Esophagus squamous epithelium (tissue), 5 donors: ENCODE data around the gene ADGRF3. TPM values are rescaled to one million over a fixed set of nuclear protein-coding genes. Genes with fewer than 3 reads are reported as not detected.
A peak's percentile ranks its signal among the peaks of the same experiment; 100 is the strongest.

Experiments used
- DNase-seq: peaks from one replicate; lab custom pipeline; 2025; lab: John Stamatoyannopoulos, UW
- H3K27ac ChIP-seq, 4 donors: fragments of 200-600 bp; sonication (generic); one replicate each; pipeline ENCODE4 v1.5.1; 2016 to 2019; ENCODE audit warnings: mild to moderate bottlenecking in 1 of 4
- H3K27me3 ChIP-seq, 4 donors: fragments of 200-600 bp; sonication (generic); 1 replicate in 3 of 4; 2 replicates in 1 of 4; pipeline versions ENCODE4 v1.5.1 to v1.6.0; 2017 to 2021; ENCODE audit warnings: antibody characterized with exemption in 1 of 4
- H3K36me3 ChIP-seq, 3 donors: fragments of 200-600 bp; sonication (generic); one replicate each; pipeline ENCODE4 v1.5.1; 2016 to 2019
- H3K4me1 ChIP-seq, 3 donors: fragments of 200-600 bp; sonication (generic); one replicate each; pipeline ENCODE4 v1.5.1; 2017 to 2019
- H3K4me3 ChIP-seq, 4 donors: fragments of 200-600 bp; sonication (generic); 1 replicate in 3 of 4; 2 replicates in 1 of 4; pipeline ENCODE4 v1.5.1; 2016 to 2019; ENCODE audit warnings: mild to moderate bottlenecking in 2 of 4, moderate library complexity in 1 of 4
- H3K9me3 ChIP-seq, 3 donors: fragments of 200-600 bp; sonication (generic); one replicate each; pipeline ENCODE4 v1.5.1; 2016 to 2019
- CTCF ChIP-seq, 6 experiments: fragments of 450-650 bp in 4 of 6; fragments of 200-600 bp in 2 of 6; sonication (generic) in 2 of 6; IDR thresholded peaks; one replicate each; pipeline ENCODE4 v1.5.1; 2016 to 2019; ENCODE audit warnings: antibody characterized with exemption in 6 of 6, mild to moderate bottlenecking in 4 of 6, moderate library complexity in 4 of 6
- POLR2A ChIP-seq, 4 donors: fragments of 450-650 bp; IDR thresholded peaks; one replicate each; pipeline ENCODE4 v1.6.1; 2017; ENCODE audit warnings: antibody characterized with exemption in 4 of 4, mild to moderate bottlenecking in 4 of 4, moderate library complexity in 3 of 4
- WGBS, 2 donors: methylation state at CpG; one replicate each; pipeline ENCODE4 v1.1.5; 2018; 5-methylcytosine and 5-hydroxymethylcytosine counted together
- intact Hi-C: fragments of 100-400 bp; cut with DNase I; formaldehyde crosslinking; loops from one replicate; pipeline ENCODE4 v1.15.0; 2022
- total RNA-seq, 4 donors: library from RNA; depleted of rRNA; stranded (reverse); fragments of >200 nt; gene quantifications; one replicate each; pipeline ENCODE4 v1.1.0, GENCODE V29; 2016
- donor health status: DM: yes; HTN: yes; CAD: no.

ADGRF3 gene
- total RNA-seq, 4 donors from 2014 or later, result 0.41 TPM; not detected in 3

- Histone ChIP-seq H3K4me3 (no peak overlapping the region), H3K4me1 (peaks cover 0 to 12% (median 0%) of the 10 kb centered on the region in 3 donors), H3K9me3 (no peaks in the 10 kb centered on the region), H3K36me3 (peaks cover 8 to 100% (median 47%) of the 10 kb centered on the region in 3 donors), H3K27ac (no peak overlapping the region), H3K27me3 (no peaks in the 10 kb centered on the region)
- DNase-seq, result no peak
- WGBS, 2 donors, result 80 to 86% methylated on average over 3 of the region's 3 CpGs
- intact Hi-C loops, result no loop called here
- no peak for TF ChIP-seq POLR2A (IDR thresholded peaks at IDR 0.05)
- TF ChIP-seq CTCF (IDR thresholded peaks at IDR 0.05), result no peak
Measured at GRCh38 chr2:26284132-26284531, 62.5 kb downstream of the ADGRF3 start.

GRCh38 chr2:26283606-26284005, 63.0 kb downstream of the ADGRF3 start:
- Histone ChIP-seq H3K27me3 (no peaks in the 10 kb centered on the region), H3K4me1 (peaks cover 0 to 12% (median 0%) of the 10 kb centered on the region in 3 donors), H3K36me3 (peaks cover 14 to 100% (median 48%) of the 10 kb centered on the region in 3 donors), H3K9me3 (no peaks in the 10 kb centered on the region), H3K27ac (peak overlapping the region in 2 of 4 donors; percentile 2 to 15), H3K4me3 (no peak overlapping the region)
- TF ChIP-seq POLR2A (IDR thresholded peaks at IDR 0.05), result no peak
- TF ChIP-seq CTCF (IDR thresholded peaks at IDR 0.05), result no peak
- intact Hi-C loops, result no loop called here
- DNase-seq, result no peak
- WGBS, 2 donors, result 72 to 88% methylated on average over 2 of the region's 2 CpGs

- WGBS, 2 donors, result 46% methylated on average over 2 of the region's 2 CpGs
- H3K27me3 ChIP-seq, result no peaks in the 10 kb centered on the region
- peaks cover 0 to 12% (median 0%) of the 10 kb centered on the region in 3 donors for H3K4me1 ChIP-seq
- no peak overlapping the region for H3K4me3 ChIP-seq
- no peaks in the 10 kb centered on the region for H3K9me3 ChIP-seq
- peaks cover 13 to 95% (median 53%) of the 10 kb centered on the region in 3 donors for H3K36me3 ChIP-seq
- H3K27ac ChIP-seq, result peak overlapping the region in 2 of 4 donors; percentile 30 to 61
- intact Hi-C loops, result no loop called here
- TF ChIP-seq CTCF (IDR thresholded peaks at IDR 0.05), result no peak
- no peak for TF ChIP-seq POLR2A (IDR thresholded peaks at IDR 0.05)
- DNase-seq, result no peak
Measured at GRCh38 chr2:26281226-26281625, 65.4 kb downstream of the ADGRF3 start.

GRCh38 chr2:26279886-26280285, 66.7 kb downstream of the ADGRF3 start:
- 90% methylated on average over 3 of the region's 3 CpGs for WGBS, 2 donors
- TF ChIP-seq POLR2A (IDR thresholded peaks at IDR 0.05), result no peak
- TF ChIP-seq CTCF (IDR thresholded peaks at IDR 0.05), result no peak

GRCh38 chr2:26276484-26277227, 69.9 kb downstream of the ADGRF3 start:
- no peaks in the 10 kb centered on the region for H3K27me3 ChIP-seq
- peak overlapping the region in 2 of 4 donors; percentile 77 to 86 for H3K27ac ChIP-seq
- TF ChIP-seq CTCF (IDR thresholded peaks at IDR 0.05) (no peak), POLR2A (IDR thresholded peaks at IDR 0.05) (no peak)
- no peaks in the 10 kb centered on the region for H3K9me3 ChIP-seq
- H3K4me1 ChIP-seq, result peaks cover 13 to 46% (median 28%) of the 10 kb centered on the region in 3 donors
- DNase-seq, result no peak
- peaks cover 13 to 61% (median 36%) of the 10 kb centered on the region in 3 donors for H3K36me3 ChIP-seq
- no peak overlapping the region for H3K4me3 ChIP-seq
- intact Hi-C loops, result no loop called here
- 89 to 97% methylated on average over 4 of the region's 4 CpGs for WGBS, 2 donors

More at GRCh38 chr2:26279886-26280285, 66.7 kb downstream of the ADGRF3 start:
- intact Hi-C loops, result no loop called here
- H3K9me3 ChIP-seq, result no peaks in the 10 kb centered on the region
- H3K27me3 ChIP-seq, result no peaks in the 10 kb centered on the region
- no peak overlapping the region for H3K27ac ChIP-seq
- peaks cover 13 to 82% (median 53%) of the 10 kb centered on the region in 3 donors for H3K36me3 ChIP-seq
- H3K4me3 ChIP-seq, result no peak overlapping the region
- no peak for DNase-seq
- peaks cover 4 to 22% (median 8%) of the 10 kb centered on the region in 3 donors for H3K4me1 ChIP-seq
